ENCODE measurements around the gene HES7. TPM values are rescaled to one million over a fixed set of nuclear protein-coding genes. Genes with fewer than 3 reads are reported as not detected.

HES7 gene
- total and polyA plus RNA-seq, 11 donors: 0.17 to 0.76 (median 0.36) TPM; not detected in 5

DNA sequence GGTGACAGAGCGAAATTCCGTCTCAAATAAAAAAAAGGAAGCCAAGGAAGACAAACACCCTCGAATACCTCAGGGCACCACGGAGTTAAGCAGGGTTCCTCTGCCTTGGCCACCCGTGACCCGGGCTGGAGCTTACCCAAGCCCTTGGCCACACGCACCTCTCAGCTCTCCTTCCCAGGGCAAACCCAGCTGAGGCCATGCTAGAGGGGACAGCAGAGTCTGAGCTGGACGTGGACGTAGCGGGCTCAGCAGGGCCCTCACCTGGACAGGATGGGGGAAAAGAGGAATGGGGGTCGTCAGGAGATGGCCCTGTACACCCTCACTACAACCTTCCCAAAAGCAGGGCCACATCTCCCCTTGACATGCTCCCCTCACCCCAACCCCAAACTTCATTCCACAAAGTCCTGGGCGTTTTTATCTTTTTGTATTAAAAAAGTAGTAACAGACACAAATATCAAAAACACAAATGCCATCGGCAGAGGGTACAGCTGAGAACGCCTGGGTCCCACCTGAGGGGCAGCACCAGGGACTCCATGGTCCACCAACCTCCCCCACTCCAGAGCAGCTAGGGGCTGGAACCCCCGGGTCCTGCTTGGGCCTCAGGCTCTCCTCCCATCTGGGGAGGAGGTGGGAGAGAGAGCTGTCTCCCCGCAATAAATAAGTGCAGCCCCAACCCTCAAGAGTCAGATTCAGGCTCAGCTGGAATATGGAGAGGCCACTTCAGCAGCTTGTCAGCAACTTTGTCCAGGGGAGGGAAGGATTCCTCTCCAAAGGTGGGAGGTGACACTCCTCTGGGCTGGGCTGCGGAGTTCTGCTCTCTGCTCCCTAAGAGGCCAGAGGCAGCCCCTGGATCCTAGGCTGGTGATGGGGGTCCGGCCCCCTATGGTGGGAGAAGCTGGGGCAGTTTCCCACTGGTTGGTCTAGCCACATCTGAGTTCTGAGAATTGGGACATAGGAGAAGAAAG is 16.4 kb upstream of the HES7 start:
- intact Hi-C loops (cut with DNase I): loop anchor here in 1 of 10 donors (10.0 kb wide), 1 partner anchor 296 kb away; no protein-coding TSS in a partner anchor
- TF ChIP-seq, protein P1, sequence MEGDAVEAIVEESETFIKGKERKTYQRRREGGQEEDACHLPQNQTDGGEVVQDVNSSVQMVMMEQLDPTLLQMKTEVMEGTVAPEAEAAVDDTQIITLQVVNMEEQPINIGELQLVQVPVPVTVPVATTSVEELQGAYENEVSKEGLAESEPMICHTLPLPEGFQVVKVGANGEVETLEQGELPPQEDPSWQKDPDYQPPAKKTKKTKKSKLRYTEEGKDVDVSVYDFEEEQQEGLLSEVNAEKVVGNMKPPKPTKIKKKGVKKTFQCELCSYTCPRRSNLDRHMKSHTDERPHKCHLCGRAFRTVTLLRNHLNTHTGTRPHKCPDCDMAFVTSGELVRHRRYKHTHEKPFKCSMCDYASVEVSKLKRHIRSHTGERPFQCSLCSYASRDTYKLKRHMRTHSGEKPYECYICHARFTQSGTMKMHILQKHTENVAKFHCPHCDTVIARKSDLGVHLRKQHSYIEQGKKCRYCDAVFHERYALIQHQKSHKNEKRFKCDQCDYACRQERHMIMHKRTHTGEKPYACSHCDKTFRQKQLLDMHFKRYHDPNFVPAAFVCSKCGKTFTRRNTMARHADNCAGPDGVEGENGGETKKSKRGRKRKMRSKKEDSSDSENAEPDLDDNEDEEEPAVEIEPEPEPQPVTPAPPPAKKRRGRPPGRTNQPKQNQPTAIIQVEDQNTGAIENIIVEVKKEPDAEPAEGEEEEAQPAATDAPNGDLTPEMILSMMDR (IDR thresholded peaks at IDR 0.05): no peak
- TF ChIP-seq POLR2A (IDR thresholded peaks at IDR 0.05): no peak
- Histone ChIP-seq H3K27me3 (no peaks in the 10 kb centered on the region), H3K36me3 (peaks cover 12 to 63% (median 60%) of the 10 kb centered on the region in 9 donors), H3K9me3 (no peaks in the 10 kb centered on the region), H3K4me3 (no peak overlapping the region), H3K4me1 (peaks cover 0 to 53% (median 15%) of the 10 kb centered on the region in 12 donors), H3K27ac (peak overlapping the region in 8 of 12 donors; percentile 12 to 89 (median 84))
- DNase-seq (peak in 1 of 5 donors; percentile 11), ATAC-seq (peak in 1 of 4 donors; percentile 9)
- 66 to 69% (median 67%) methylated on average over 16 to 18 of the region's 18 CpGs for WGBS, 4 donors

DNA sequence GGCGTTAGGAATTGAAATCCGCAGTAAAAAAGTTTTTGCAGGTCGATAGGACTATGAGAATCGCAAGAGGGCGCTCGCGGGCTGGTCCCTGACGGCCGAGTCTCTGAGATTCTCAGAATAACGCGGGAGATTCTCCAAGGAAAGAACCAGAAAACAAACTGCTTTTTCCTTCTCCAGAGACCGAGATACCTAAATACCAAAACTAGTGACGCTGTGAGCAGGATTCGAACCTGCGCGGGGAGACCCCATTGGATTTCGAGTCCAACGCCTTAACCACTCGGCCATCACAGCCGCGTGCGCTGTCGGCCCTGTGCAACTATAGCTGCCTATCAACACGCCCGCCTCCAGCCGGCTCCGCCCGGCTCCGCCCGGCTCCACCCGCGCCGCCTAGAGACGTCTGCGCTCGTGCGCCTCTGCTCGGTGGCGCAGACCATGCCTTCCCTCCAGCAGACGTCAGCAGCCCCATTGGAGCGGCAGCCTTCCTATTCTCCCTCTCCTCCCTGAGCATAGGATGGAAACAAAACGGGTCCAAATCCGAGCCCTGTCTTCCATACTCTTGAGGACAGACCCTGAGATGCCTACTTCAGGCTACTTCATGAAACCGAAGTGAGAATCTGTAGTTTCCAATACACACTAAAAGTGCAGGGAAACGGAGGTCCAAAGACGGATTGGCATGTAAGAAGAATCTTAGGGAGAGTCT is 14.9 kb upstream of the HES7 start:
- no peaks in the 10 kb centered on the region for H3K9me3 ChIP-seq
- 1 to 3% (median 2%) methylated on average over 32 to 46 of the region's 46 CpGs for WGBS, 4 donors
- peaks cover 0 to 45% (median 15%) of the 10 kb centered on the region in 12 donors for H3K4me1 ChIP-seq
- H3K27me3 ChIP-seq: no peaks in the 10 kb centered on the region
- peak; percentile 90 to 93 (median 91) for ATAC-seq
- TF ChIP-seq, protein P1 (IDR thresholded peaks at IDR 0.05): peak; percentile 82 to 95 (median 90)
- TF ChIP-seq POLR2A (IDR thresholded peaks at IDR 0.05): peak in 1 of 2 donors; percentile 75
- DNase-seq: peak; percentile 94 to 97 (median 94)
- peak overlapping the region; percentile 31 to 89 (median 81) for H3K27ac ChIP-seq
- peaks cover 8 to 48% (median 45%) of the 10 kb centered on the region in 9 donors for H3K36me3 ChIP-seq
- H3K4me3 ChIP-seq: peak overlapping the region in 8 of 12 donors; percentile 2 to 48 (median 33)
- intact Hi-C loops (cut with DNase I): loop anchor here in 7 of 10 donors (1.0 to 10.0 kb wide), 9 partner anchors 12 to 302 kb away; partner anchors contain the start of genes PER1 (in 1 of the 7) and VAMP2 (in 1 of the 7)

DNA sequence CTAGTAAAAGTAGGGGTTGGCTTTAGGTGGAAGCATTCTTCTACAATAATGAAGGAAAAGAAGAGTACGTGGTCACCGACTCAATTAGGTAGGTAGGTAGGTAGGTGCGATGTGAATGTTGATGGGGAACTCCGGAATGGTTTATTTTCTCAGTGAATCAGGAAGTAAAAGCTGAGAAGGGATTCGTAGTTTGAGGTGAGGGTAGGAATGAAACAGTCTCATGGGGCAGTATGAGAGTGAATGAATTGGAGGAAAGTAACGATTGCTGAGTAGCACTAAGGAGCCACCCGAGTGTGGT is 14.4 kb upstream of the HES7 start:
- intact Hi-C loops (cut with DNase I): loop anchor here in 7 of 10 donors (1.0 to 10.0 kb wide), 8 partner anchors 14 to 301 kb away; partner anchors contain the start of genes PER1 (in 1 of the 7) and VAMP2 (in 1 of the 7)
- 1 to 4% (median 2%) methylated on average over 7 of the region's 7 CpGs for WGBS, 4 donors
- ATAC-seq: peak in 1 of 4 donors; percentile 25

More for the DNA sequence above, 14.4 kb upstream of the HES7 start:
- Histone ChIP-seq H3K9me3 (no peaks in the 10 kb centered on the region), H3K27me3 (no peaks in the 10 kb centered on the region), H3K4me3 (peak overlapping the region in 8 of 12 donors; percentile 2 to 48 (median 33)), H3K4me1 (peaks cover 0 to 45% (median 15%) of the 10 kb centered on the region in 12 donors), H3K36me3 (peaks cover 8 to 43% (median 40%) of the 10 kb centered on the region in 9 donors), H3K27ac (peak overlapping the region in 11 of 12 donors; percentile 58 to 89 (median 82))
- DNase-seq: no peak
- TF ChIP-seq, protein P1 (IDR thresholded peaks at IDR 0.05): no peak
- TF ChIP-seq POLR2A (IDR thresholded peaks at IDR 0.05): no peak
